ENCODE data around the gene OR7G2.

The OR7G2 gene

GRCh38 chr19:9107375-9107774 lies at the start of gene OR7G2:
TSS of gene OR7G2 (minus strand) at chr19:9107475. CDS start at chr19:9103243, 4,232 bp downstream.
- DNase-seq (ENCODE audit: low read depth in 2 of 2): no peak

DNA sequence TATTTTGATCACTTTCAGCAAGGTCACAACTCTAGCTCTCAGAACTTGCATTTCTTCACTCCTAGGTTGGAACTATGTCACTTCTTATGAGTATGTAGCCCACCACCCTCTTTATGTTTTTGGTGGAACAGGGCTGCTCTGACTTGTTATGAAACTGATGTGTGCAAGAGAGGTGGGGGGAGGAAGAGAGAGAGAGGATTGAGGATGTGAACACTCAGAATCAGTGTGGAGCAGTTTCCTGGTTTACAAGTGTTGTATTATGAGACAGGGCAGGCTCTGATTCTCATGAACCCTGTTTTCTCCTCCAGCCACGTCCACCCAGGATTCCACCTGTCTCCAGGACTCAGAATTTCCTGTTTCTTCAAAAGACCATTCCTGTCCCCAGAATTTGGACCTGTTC lies 49.0 kb upstream of the OR7G2 start:
- DNase-seq (ENCODE audit: low read depth in 2 of 2): no peak

DNA sequence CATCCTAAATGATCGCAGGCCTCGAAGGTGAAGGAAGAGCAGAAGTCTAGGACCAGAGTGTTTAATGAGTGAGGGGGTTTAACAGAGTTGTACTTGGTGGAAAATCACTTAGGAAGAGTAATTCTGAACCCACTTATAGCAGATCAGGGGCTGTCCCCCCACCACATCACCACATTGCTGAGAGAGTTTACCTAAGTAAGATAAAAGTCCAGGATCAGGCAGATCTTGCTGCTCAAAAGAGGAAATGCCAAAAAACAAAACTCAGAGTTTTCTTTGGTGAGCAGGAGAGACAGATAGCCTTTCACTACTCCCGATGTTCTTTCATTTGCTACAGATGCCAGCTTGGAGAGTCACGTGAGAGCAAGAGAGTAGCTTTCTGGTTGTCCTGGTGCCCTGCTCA lies 48.3 kb upstream of the OR7G2 start:
- no peak for DNase-seq (ENCODE audit: low read depth in 2 of 2)

DNA sequence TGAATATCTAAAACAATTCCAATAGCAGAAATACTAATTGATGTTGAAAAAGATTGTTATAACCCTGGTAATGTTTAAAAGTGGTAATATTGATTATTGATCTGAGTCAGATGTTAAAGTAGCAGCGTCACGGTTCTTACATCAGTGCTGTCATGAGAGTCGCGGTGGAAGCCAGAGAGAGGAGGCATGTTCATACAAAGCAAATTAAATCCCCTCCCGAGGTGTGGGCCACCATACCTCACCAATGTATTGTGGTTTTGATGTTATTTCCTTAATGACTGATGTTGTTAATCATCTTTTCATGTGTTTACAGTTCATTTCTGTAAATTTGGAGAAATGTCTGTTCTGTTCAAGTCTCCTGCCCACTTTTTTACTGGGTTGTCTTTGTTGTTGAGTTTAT lies 44.1 kb upstream of the OR7G2 start:
- no peak for DNase-seq (ENCODE audit: low read depth in 2 of 2)

- DNase-seq (ENCODE audit: low read depth in 2 of 2): no peak
Measured at GRCh38 chr19:9150650-9151049, 43.4 kb upstream of the OR7G2 start.

- no peak for DNase-seq (ENCODE audit: low read depth in 2 of 2)
Measured at GRCh38 chr19:9149997-9150396, 42.7 kb upstream of the OR7G2 start.

DNA sequence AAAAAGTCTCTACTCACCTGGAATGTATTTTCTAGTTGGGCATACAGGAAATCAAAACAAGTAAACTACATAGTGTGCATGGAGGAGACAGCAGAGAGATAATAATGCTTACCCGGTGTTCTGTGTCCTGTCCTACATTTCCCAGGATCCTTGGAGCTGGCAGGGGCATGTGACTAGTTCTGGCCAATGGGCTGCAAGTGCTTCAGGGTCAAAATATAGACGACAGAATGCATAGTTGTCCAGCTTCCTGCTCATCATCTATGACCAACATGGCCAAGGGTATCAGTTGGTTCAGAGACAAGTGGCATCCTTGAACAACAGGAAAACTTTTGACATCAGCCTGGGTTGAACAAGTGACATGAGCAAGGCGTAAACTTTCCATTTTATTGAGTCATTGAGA lies 41.4 kb upstream of the OR7G2 start:
- no peak for DNase-seq (ENCODE audit: low read depth in 2 of 2)

GRCh38 chr19:9146882-9147281 lies 39.6 kb upstream of the OR7G2 start:
- DNase-seq (ENCODE audit: low read depth in 2 of 2): no peak

- no peak for DNase-seq (ENCODE audit: low read depth in 2 of 2)
Measured at GRCh38 chr19:9144920-9145319, 37.6 kb upstream of the OR7G2 start.

GRCh38 chr19:9140159-9140874 lies 33.0 kb upstream of the OR7G2 start, which contains the start of gene ZNF317:
TSS of gene ZNF317 (plus strand) at chr19:9140397. CDS start at chr19:9156017, 15,620 bp downstream.
- DNase-seq (ENCODE audit: low read depth in 2 of 2): peak; percentile 80 to 83

DNA sequence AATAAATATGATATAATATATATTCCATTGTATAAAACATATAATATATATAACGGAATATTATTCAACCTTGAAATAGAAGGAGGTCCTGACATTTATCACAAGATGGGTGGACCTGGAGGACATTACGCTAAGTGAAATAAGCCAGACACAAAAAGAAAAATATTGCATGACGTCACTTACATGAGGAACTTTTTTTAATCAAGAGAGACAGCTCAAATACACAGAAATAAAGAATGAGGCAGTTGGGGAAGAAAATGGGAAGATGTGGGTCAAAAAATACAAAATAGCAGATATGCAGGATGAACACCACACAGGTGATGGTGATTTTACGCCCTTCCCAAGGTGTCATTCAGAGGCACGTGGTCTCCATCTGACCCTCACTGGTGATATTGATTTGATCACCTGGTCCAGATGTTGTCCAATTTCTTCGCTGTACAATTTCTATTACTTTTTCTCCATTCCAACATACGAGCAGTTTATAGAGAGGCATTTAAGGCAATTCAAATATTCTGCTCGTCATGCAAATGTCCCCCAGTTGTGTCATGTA lies 32.4 kb upstream of the OR7G2 start:
- no peak for DNase-seq (ENCODE audit: low read depth in 2 of 2)

- no peak for DNase-seq (ENCODE audit: low read depth in 2 of 2)
Measured at GRCh38 chr19:9132422-9132821, 25.1 kb upstream of the OR7G2 start.

- no peak for DNase-seq (ENCODE audit: low read depth in 2 of 2)
Measured at GRCh38 chr19:9130965-9131364, 23.7 kb upstream of the OR7G2 start.

- DNase-seq (ENCODE audit: low read depth in 2 of 2): no peak
Measured at GRCh38 chr19:9128171-9128570, 20.9 kb upstream of the OR7G2 start.

- DNase-seq (ENCODE audit: low read depth in 2 of 2): no peak
Measured at GRCh38 chr19:9126900-9127405, 19.7 kb upstream of the OR7G2 start, which contains the start of gene OR7G3. TSS of gene OR7G3 (minus strand) at chr19:9126950. CDS start at chr19:9126950, 0 bp downstream.

DNA sequence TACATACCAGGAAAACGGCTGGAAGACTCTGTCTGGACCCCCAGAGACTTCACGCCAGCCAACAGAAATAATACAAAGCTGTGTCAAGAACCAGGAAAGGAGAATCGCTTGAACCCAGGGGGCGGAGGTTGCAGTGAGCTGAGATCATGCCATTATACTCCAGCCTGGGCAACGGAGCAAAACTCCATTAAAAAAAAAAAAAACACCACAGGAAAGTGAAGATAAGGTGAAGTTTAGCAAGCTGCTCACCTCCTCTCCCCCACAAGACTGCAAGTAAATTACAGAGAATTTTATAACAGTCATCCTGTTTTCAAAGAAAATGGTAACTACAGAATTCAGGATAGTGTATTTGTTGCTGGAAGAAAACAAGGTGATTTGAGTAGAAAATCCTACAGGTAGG lies 9.3 kb upstream of the OR7G2 start:
- no peak for DNase-seq (ENCODE audit: low read depth in 2 of 2)

DNA sequence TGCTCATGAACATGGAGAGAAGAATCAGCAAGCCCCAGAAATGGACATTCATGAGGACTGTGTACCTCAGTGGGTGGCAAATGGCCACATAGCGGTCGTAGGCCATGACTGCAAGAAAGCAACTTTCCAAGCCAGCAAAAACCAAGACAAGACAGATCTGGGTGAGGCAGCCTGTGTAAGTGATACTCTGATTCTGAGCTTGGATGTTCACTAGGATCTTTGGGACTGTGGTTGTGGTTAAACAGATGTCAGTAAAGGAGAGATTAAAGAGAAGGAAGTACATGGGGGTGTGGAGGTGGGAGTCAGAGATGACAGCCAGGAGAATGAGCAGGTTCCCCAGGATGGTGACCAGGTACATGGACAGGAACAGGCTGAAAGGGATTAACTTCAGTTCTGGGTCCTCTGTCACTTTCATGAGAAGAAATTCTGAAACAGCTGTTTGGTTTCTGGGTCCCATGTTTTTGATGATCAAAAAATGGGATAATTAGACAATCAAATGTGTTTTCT lies 8.1 kb upstream of the OR7G2 start, which contains the start of gene OR7G1:
Gene OR7G1, minus strand, starts transcription at position 457 of the 507 bp plus-strand sequence. Its CDS starts 0 bp downstream, at position 457.
- no peak for DNase-seq (ENCODE audit: low read depth in 2 of 2)

DNA sequence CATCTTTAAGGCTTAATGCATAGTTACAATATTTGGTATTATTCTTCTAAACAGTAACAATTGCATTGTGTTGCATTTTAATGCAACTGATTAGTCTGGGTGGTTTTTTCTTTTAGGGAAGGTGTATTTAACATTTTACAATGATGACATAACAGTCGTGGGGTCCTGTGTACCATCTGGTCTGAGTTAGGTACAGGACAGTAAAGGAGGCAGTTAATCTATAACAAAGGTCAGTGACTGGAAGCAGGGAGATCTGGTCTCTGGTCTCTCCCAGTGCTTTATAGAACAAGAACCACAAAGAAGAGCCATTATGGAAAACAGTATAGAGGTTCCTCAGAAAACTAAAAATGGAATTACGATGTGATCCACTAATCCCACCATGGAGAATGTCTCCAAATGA lies 2.7 kb upstream of the OR7G2 start:
- DNase-seq (ENCODE audit: low read depth in 2 of 2): no peak

- no peak for DNase-seq (ENCODE audit: low read depth in 2 of 2)
Measured at GRCh38 chr19:9086761-9087160, 20.5 kb downstream of the OR7G2 start, which contains the start of gene OR1M1. TSS of gene OR1M1 (plus strand) at chr19:9087061. CDS start at chr19:9093245, 6,184 bp downstream.

- no peak for DNase-seq (ENCODE audit: low read depth in 2 of 2)
Measured at GRCh38 chr19:9078651-9079050, 28.6 kb downstream of the OR7G2 start.

GRCh38 chr19:9076901-9077300 lies 30.4 kb downstream of the OR7G2 start:
- no peak for DNase-seq (ENCODE audit: low read depth in 2 of 2)

DNA sequence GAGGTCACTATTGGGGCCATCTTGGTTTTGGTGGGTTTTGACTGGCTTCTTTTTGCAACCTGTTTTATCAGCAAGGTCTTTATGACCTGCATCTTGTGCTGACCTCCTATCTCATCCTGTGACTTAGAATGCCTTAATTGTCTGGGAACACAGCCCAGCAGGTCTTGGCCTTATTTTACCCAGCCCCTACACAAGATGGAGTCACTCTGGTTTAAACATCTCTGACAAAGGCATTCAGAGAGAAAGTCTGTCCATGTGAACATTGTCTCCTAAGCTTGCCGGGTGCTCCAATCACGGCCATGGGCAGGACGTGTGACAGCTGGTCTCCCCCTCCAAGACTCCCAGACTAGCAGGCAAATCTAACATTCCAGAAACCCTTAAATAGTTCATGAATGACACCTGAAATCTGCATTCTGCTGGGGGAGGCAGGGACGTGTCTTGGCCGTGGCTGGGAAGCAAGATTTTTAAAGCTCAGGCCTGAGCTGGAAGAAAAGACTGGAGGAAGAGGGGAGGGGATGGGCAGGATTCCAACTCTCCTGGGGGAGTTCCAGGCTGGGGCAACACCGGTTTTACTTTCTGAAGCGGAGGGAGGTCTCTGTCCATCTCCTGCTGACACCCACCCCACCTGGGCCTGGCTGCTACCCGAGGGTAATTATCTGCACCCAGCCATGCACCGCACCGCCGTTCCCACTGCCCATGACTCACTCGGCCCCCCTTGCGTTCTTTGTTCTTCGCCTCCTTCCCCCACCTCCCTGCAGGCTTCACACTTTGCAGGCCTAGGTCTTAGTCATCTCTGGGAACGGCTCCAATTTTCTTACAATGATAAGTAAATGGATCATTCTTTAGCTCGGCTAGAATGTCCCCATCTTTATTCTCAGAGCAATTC lies 32.0 kb downstream of the OR7G2 start:
- DNase-seq (ENCODE audit: low read depth in 2 of 2): no peak

Measured in activated CD4-positive, alpha-beta T cell treated with anti-CD3 and anti-CD28 coated beads for 24 hours (primary cell).